Esophagus squamous epithelium (tissue), 5 donors: ENCODE data around the gene RARB. TPM values are rescaled to one million over a fixed set of nuclear protein-coding genes. Genes with fewer than 3 reads are reported as not detected.

Source experiments
- DNase-seq: peaks from one replicate; lab custom pipeline; 2025; lab: John Stamatoyannopoulos, UW
- H3K27ac ChIP-seq, 4 donors: fragments of 200-600 bp; sonication (generic); one replicate each; pipeline ENCODE4 v1.5.1; 2016 to 2019; ENCODE audit warnings: mild to moderate bottlenecking in 1 of 4
- H3K27me3 ChIP-seq, 4 donors: fragments of 200-600 bp; sonication (generic); 1 replicate in 3 of 4; 2 replicates in 1 of 4; pipeline versions ENCODE4 v1.5.1 to v1.6.0; 2017 to 2021; ENCODE audit warnings: antibody characterized with exemption in 1 of 4
- H3K36me3 ChIP-seq, 3 donors: fragments of 200-600 bp; sonication (generic); one replicate each; pipeline ENCODE4 v1.5.1; 2016 to 2019
- H3K4me1 ChIP-seq, 3 donors: fragments of 200-600 bp; sonication (generic); one replicate each; pipeline ENCODE4 v1.5.1; 2017 to 2019
- H3K4me3 ChIP-seq, 4 donors: fragments of 200-600 bp; sonication (generic); 1 replicate in 3 of 4; 2 replicates in 1 of 4; pipeline ENCODE4 v1.5.1; 2016 to 2019; ENCODE audit warnings: mild to moderate bottlenecking in 2 of 4, moderate library complexity in 1 of 4
- H3K9me3 ChIP-seq, 3 donors: fragments of 200-600 bp; sonication (generic); one replicate each; pipeline ENCODE4 v1.5.1; 2016 to 2019
- CTCF ChIP-seq, 6 experiments: fragments of 450-650 bp in 4 of 6; fragments of 200-600 bp in 2 of 6; sonication (generic) in 2 of 6; IDR thresholded peaks; one replicate each; pipeline ENCODE4 v1.5.1; 2016 to 2019; ENCODE audit warnings: antibody characterized with exemption in 6 of 6, mild to moderate bottlenecking in 4 of 6, moderate library complexity in 4 of 6
- POLR2A ChIP-seq, 4 donors: fragments of 450-650 bp; IDR thresholded peaks; one replicate each; pipeline ENCODE4 v1.6.1; 2017; ENCODE audit warnings: antibody characterized with exemption in 4 of 4, mild to moderate bottlenecking in 4 of 4, moderate library complexity in 3 of 4
- WGBS, 2 donors: methylation state at CpG; one replicate each; pipeline ENCODE4 v1.1.5; 2018; 5-methylcytosine and 5-hydroxymethylcytosine counted together
- intact Hi-C: fragments of 100-400 bp; cut with DNase I; formaldehyde crosslinking; loops from one replicate; pipeline ENCODE4 v1.15.0; 2022
- total RNA-seq, 4 donors: library from RNA; depleted of rRNA; stranded (reverse); fragments of >200 nt; gene quantifications; one replicate each; pipeline ENCODE4 v1.1.0, GENCODE V29; 2016
- donor health status: DM: yes; HTN: yes; CAD: no.

RARB gene
- total RNA-seq, 4 donors from 2014 or later: 1.9 to 9.0 (median 3.5) TPM

GRCh38 chr3:25547103-25547502, 119.0 kb downstream of the RARB start:
- Histone ChIP-seq H3K27me3 (no peaks in the 10 kb centered on the region), H3K36me3 (no peaks in the 10 kb centered on the region), H3K4me1 (peaks cover 0 to 21% (median 0%) of the 10 kb centered on the region in 3 donors), H3K9me3 (no peaks in the 10 kb centered on the region), H3K4me3 (no peak overlapping the region), H3K27ac (no peak overlapping the region)
- TF ChIP-seq CTCF (IDR thresholded peaks at IDR 0.05) (no peak), POLR2A (IDR thresholded peaks at IDR 0.05) (no peak)
- intact Hi-C loops: no loop called here
- WGBS, 2 donors: 100% methylated on average over 1 of the region's 1 CpG; no CpG with 5 or more reads in 1 of the 2 donors
- no peak for DNase-seq

- Histone ChIP-seq H3K27me3 (no peaks in the 10 kb centered on the region), H3K36me3 (no peaks in the 10 kb centered on the region), H3K9me3 (no peaks in the 10 kb centered on the region), H3K4me3 (no peak overlapping the region), H3K4me1 (peaks cover 0 to 15% (median 0%) of the 10 kb centered on the region in 3 donors), H3K27ac (no peak overlapping the region)
- no peak for DNase-seq
- intact Hi-C loops: no loop called here
- 20 to 25% methylated on average over 1 of the region's 1 CpG for WGBS, 2 donors
- TF ChIP-seq CTCF (IDR thresholded peaks at IDR 0.05): no peak
- no peak for TF ChIP-seq POLR2A (IDR thresholded peaks at IDR 0.05)
These were observed 120.0 kb downstream of the RARB start for GRCh38 chr3:25547943-25548674.

GRCh38 chr3:25548836-25549235, 120.8 kb downstream of the RARB start:
- no peak for TF ChIP-seq POLR2A (IDR thresholded peaks at IDR 0.05)
- peak in 1 of 6 experiments; percentile 26 for TF ChIP-seq CTCF (IDR thresholded peaks at IDR 0.05)
- intact Hi-C loops: no loop called here
- Histone ChIP-seq H3K27me3 (no peaks in the 10 kb centered on the region), H3K9me3 (no peaks in the 10 kb centered on the region), H3K27ac (no peak overlapping the region), H3K36me3 (no peaks in the 10 kb centered on the region), H3K4me3 (no peak overlapping the region), H3K4me1 (peaks cover 0 to 15% (median 0%) of the 10 kb centered on the region in 3 donors)
- no peak for DNase-seq
- WGBS, 2 donors: 35 to 49% methylated on average over 2 of the region's 2 CpGs

GRCh38 chr3:25552251-25552650, 124.2 kb downstream of the RARB start:
- TF ChIP-seq POLR2A (IDR thresholded peaks at IDR 0.05): no peak
- TF ChIP-seq CTCF (IDR thresholded peaks at IDR 0.05): no peak
- Histone ChIP-seq H3K36me3 (no peaks in the 10 kb centered on the region), H3K4me1 (peaks cover 0 to 27% (median 11%) of the 10 kb centered on the region in 3 donors), H3K27ac (no peak overlapping the region), H3K9me3 (no peaks in the 10 kb centered on the region), H3K4me3 (no peak overlapping the region), H3K27me3 (no peaks in the 10 kb centered on the region)
- intact Hi-C loops: no loop called here
- 73 to 93% methylated on average over 3 of the region's 3 CpGs for WGBS, 2 donors
- DNase-seq: no peak

GRCh38 chr3:25554376-25554775, 126.3 kb downstream of the RARB start:
- TF ChIP-seq CTCF (IDR thresholded peaks at IDR 0.05) (no peak), POLR2A (IDR thresholded peaks at IDR 0.05) (no peak)
- Histone ChIP-seq H3K27ac (no peak overlapping the region), H3K4me3 (no peak overlapping the region), H3K9me3 (no peaks in the 10 kb centered on the region), H3K36me3 (no peaks in the 10 kb centered on the region), H3K27me3 (no peaks in the 10 kb centered on the region), H3K4me1 (peaks cover 0 to 34% (median 19%) of the 10 kb centered on the region in 3 donors)
- DNase-seq: no peak
- intact Hi-C loops: no loop called here
- 86 to 87% methylated on average over 6 to 7 of the region's 7 CpGs for WGBS, 2 donors
